Keratinocyte (primary cell): ENCODE results near the gene PRLR. TPM values are rescaled to one million over a fixed set of nuclear protein-coding genes. Genes with fewer than 3 reads are reported as not detected.

ENCODE experiments used
- DNase-seq: peaks from one replicate; pipeline ENCODE4 v3.0.0-alpha.2; 2011; ENCODE audit warnings: low read depth, missing footprints, low spot score
- FAIRE-seq: peaks from 2 replicates; lab custom pipeline; 2011; peaks lifted over from hg19 to GRCh38; lab: Jason Lieb, UNC
- H2AFZ ChIP-seq: 2 replicates; pipeline ENCODE4 v1.6.0; 2012; ENCODE audit warnings: low read length, control low read depth, inconsistent platforms; ENCODE audit not compliant: control insufficient read depth
- H3K27ac ChIP-seq: 2 replicates; pipeline ENCODE4 v1.5.1; 2011; ENCODE audit warnings: low read length; ENCODE audit not compliant: control insufficient read depth, insufficient read depth
- H3K27me3 ChIP-seq: 3 replicates; pipeline ENCODE4 v1.6.0; 2011; ENCODE audit warnings: low read length; ENCODE audit not compliant: control insufficient read depth, insufficient read depth; ENCODE audit errors: extremely low read depth
- H3K36me3 ChIP-seq, 2 experiments: 2 replicates in 1 of 2; 3 replicates in 1 of 2; pipeline ENCODE4 v1.5.1; 2011; ENCODE audit warnings: low read length in 2 of 2, mild to moderate bottlenecking in 1 of 2; ENCODE audit not compliant: control insufficient read depth in 2 of 2, insufficient read depth in 2 of 2; ENCODE audit errors: extremely low read depth in 1 of 2
- H3K4me1 ChIP-seq: 3 replicates; pipeline ENCODE4 v1.5.1; 2011; ENCODE audit warnings: low read length; ENCODE audit not compliant: control insufficient read depth, insufficient read depth; ENCODE audit errors: extremely low read depth
- H3K4me2 ChIP-seq: 3 replicates; pipeline ENCODE4 v1.6.0; 2011; ENCODE audit warnings: low read depth, low read length; ENCODE audit not compliant: control insufficient read depth, insufficient read depth; ENCODE audit errors: extremely low read depth
- H3K4me3 ChIP-seq, 3 experiments: fragments of 200-600 bp in 1 of 3; sonication (generic) in 1 of 3; 2 replicates in 2 of 3; 3 replicates in 1 of 3; pipeline ENCODE4 v1.5.1; 2011 to 2016; ENCODE audit warnings: low read length in 3 of 3, mild to moderate bottlenecking in 3 of 3, control low read depth in 2 of 3, inconsistent platforms in 1 of 3, low read depth in 1 of 3, mixed read lengths in 1 of 3, mixed run types in 1 of 3, moderate library complexity in 1 of 3; ENCODE audit not compliant: control insufficient read depth in 2 of 3, insufficient read depth in 2 of 3; ENCODE audit errors: extremely low read depth in 1 of 3
- H3K79me2 ChIP-seq: 2 replicates; pipeline ENCODE4 v1.6.0; 2012; ENCODE audit warnings: low read length; ENCODE audit not compliant: control insufficient read depth, insufficient read depth
- H3K9ac ChIP-seq: 3 replicates; pipeline ENCODE4 v1.6.0; 2011; ENCODE audit warnings: low read length; ENCODE audit not compliant: control insufficient read depth, insufficient read depth; ENCODE audit errors: extremely low read depth
- H3K9me1 ChIP-seq: 3 replicates; pipeline ENCODE4 v1.6.0; 2011; ENCODE audit warnings: low read length; ENCODE audit not compliant: control insufficient read depth, insufficient read depth; ENCODE audit errors: extremely low read depth
- H3K9me3 ChIP-seq: 2 replicates; pipeline ENCODE4 v1.5.1; 2012; ENCODE audit warnings: low read depth, low read length; ENCODE audit not compliant: control insufficient read depth
- H4K20me1 ChIP-seq: 3 replicates; pipeline ENCODE4 v1.6.0; 2011; ENCODE audit warnings: low read length; ENCODE audit not compliant: control insufficient read depth, insufficient read depth; ENCODE audit errors: extremely low read depth
- CTCF ChIP-seq, 3 experiments: IDR thresholded peaks in 1 of 3; conservative IDR thresholded peaks in 1 of 3; optimal IDR thresholded peaks in 1 of 3; 2 replicates in 2 of 3; 3 replicates in 1 of 3; pipeline versions ENCODE3 to v1.5.1; 2011; ENCODE audit warnings: low read length in 3 of 3, mild to moderate bottlenecking in 3 of 3, moderate library complexity in 2 of 3, control low read depth in 1 of 3, inconsistent platforms in 1 of 3; ENCODE audit not compliant: insufficient read depth in 2 of 3; ENCODE audit errors: extremely low read depth in 1 of 3
- EZH2 ChIP-seq: IDR thresholded peaks from one replicate; pipeline ENCODE4 v1.6.1; 2012; ENCODE audit warnings: inconsistent platforms, mild to moderate bottlenecking, low read length, moderate library complexity
- dilution Hi-C: fragments of 300-500 bp; cut with MboI; formaldehyde crosslinking; loops from one replicate; pipeline ENCODE4 v1.7.0; 2020; ENCODE audit warnings: low sequenced_read_pairs; ENCODE audit not compliant: extremely low pct_ligation_motif_present
- polyA plus RNA-seq, 5 experiments: library from polyadenylated mRNA; depleted of rRNA in 3 of 5; stranded (reverse) in 3 of 5; stranded (forward) in 1 of 5; unstranded in 1 of 5; fragments of >200 nt; gene quantifications; 1 replicate in 1 of 5; 2 replicates in 3 of 5; 3 replicates in 1 of 5; pipeline versions ENCODE4 v1.2.1 to v1.2.3, GENCODE V29; 2011 to 2012; ENCODE audit warnings: missing spikeins in 2 of 5, low read depth in 1 of 5, low replicate concordance in 1 of 5

The PRLR gene
- polyA plus RNA-seq, 1 donor (not counting 4 experiments of a cell fraction or from before 2014, with no cell fraction given), result 0.04 TPM

DNA sequence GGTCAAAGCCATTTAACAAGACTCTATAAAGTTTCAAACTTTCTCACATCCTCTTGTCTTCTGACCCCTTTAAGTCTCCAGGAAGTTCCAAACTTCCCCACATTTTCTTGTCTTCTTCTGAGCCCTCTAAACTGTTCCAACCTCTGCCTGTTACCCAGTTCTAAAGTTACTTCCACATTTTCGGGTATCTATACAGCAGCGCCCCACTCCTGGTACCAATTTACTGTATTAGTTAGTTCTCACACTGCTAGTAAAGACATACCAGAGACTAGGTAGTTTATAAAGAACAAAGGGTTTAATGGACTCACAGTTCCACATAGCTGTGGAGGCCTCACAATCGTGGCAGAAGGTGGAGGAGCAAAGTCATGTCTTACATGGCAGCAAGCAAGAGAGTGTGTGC, 23.3 kb upstream of the PRLR start:
- dilution Hi-C loops, result no loop called here
- no peak overlapping the region for H3K27ac ChIP-seq
- no peaks in the 10 kb centered on the region for H3K27me3 ChIP-seq
- no peak overlapping the region for H3K4me2 ChIP-seq
- no peaks in the 10 kb centered on the region for H4K20me1 ChIP-seq
- DNase-seq, result no peak
- H3K4me3 ChIP-seq, result no peak overlapping the region
- TF ChIP-seq CTCF (optimal IDR thresholded peaks at IDR 0.05 in 1 of 3, IDR thresholded peaks at IDR 0.05 in 1 of 3, conservative IDR thresholded peaks at IDR 0.05 in 1 of 3; ENCODE audit: extremely low read depth in 1 of 3, insufficient read depth in 2 of 3, low read length in 3 of 3) (no peak), EZH2 (no peak)
- FAIRE-seq, result no peak
- H3K9me3 ChIP-seq, result no peaks in the 10 kb centered on the region
- no peaks in the 10 kb centered on the region for H3K4me1 ChIP-seq
- H2AFZ ChIP-seq, result no peak overlapping the region
- no peaks in the 10 kb centered on the region for H3K9me1 ChIP-seq
- H3K36me3 ChIP-seq, result no peaks in the 10 kb centered on the region
- H3K9ac ChIP-seq, result no peak overlapping the region
- H3K79me2 ChIP-seq, result no peaks in the 10 kb centered on the region

- Histone ChIP-seq H3K9me1 (no peaks in the 10 kb centered on the region), H3K36me3 (no peaks in the 10 kb centered on the region), H3K4me2 (no peak overlapping the region), H3K9ac (no peak overlapping the region), H4K20me1 (no peaks in the 10 kb centered on the region), H3K4me1 (peaks cover under 1% of the 10 kb centered on the region), H3K79me2 (no peaks in the 10 kb centered on the region), H3K9me3 (no peaks in the 10 kb centered on the region), H3K27me3 (no peaks in the 10 kb centered on the region), H3K27ac (no peak overlapping the region), H3K4me3 (no peak overlapping the region), H2AFZ (no peak overlapping the region)
- DNase-seq (no peak), FAIRE-seq (no peak)
- dilution Hi-C loops, result no loop called here
- TF ChIP-seq EZH2 (no peak), CTCF (optimal IDR thresholded peaks at IDR 0.05 in 1 of 3, IDR thresholded peaks at IDR 0.05 in 1 of 3, conservative IDR thresholded peaks at IDR 0.05 in 1 of 3; ENCODE audit: extremely low read depth in 1 of 3, insufficient read depth in 2 of 3, low read length in 3 of 3) (no peak)
These were observed 22.7 kb upstream of the PRLR start for GRCh38 chr5:35252963-35253362.
